GM23248 (cell line): Measurements from ENCODE around the gene NSA2. TPM values are rescaled to one million over a fixed set of nuclear protein-coding genes. Genes with fewer than 3 reads are reported as not detected.

ENCODE experiments used
- DNase-seq: peaks from one replicate; pipeline ENCODE4 v3.0.0-alpha.2; 2015
- H2AFZ ChIP-seq: fragments of 200-600 bp; sonication (generic); 2 replicates; pipeline ENCODE4 v1.6.1; 2016; ENCODE audit warnings: antibody characterized with exemption
- H3F3A ChIP-seq: fragments of 200-600 bp; sonication (generic); 2 replicates; pipeline ENCODE4 v1.6.1; 2016; ENCODE audit warnings: mild to moderate bottlenecking, antibody characterized with exemption, mixed run types; ENCODE audit not compliant: insufficient read depth
- H3K27ac ChIP-seq: fragments of 200-600 bp; sonication (generic); 2 replicates; pipeline ENCODE4 v1.5.1; 2016; ENCODE audit warnings: mild to moderate bottlenecking
- H3K27me3 ChIP-seq: fragments of 200-600 bp; sonication (generic); replicated peaks from 2 replicates; pipeline ENCODE4 v1.6.1; 2016; ENCODE audit warnings: mild to moderate bottlenecking; ENCODE audit not compliant: insufficient read depth
- H3K36me3 ChIP-seq: fragments of 200-600 bp; sonication (generic); 2 replicates; pipeline ENCODE4 v1.6.1; 2016; ENCODE audit warnings: low read depth, mild to moderate bottlenecking
- H3K4me1 ChIP-seq: fragments of 200-600 bp; sonication (generic); 2 replicates; pipeline ENCODE4 v1.6.1; 2016; ENCODE audit warnings: mild to moderate bottlenecking; ENCODE audit not compliant: insufficient read depth
- H3K4me2 ChIP-seq: fragments of 200-600 bp; sonication (generic); one replicate; pipeline ENCODE4 v1.6.1; 2016; ENCODE audit warnings: mild to moderate bottlenecking; ENCODE audit not compliant: unreplicated experiment
- H3K4me3 ChIP-seq: fragments of 200-600 bp; sonication (generic); 2 replicates; pipeline ENCODE4 v1.5.1; 2016; ENCODE audit warnings: mild to moderate bottlenecking
- H3K79me2 ChIP-seq: fragments of 200-600 bp; sonication (generic); 2 replicates; pipeline ENCODE4 v1.6.1; 2016; ENCODE audit warnings: mild to moderate bottlenecking; ENCODE audit not compliant: insufficient read depth
- H3K9ac ChIP-seq: fragments of 200-600 bp; sonication (generic); 2 replicates; pipeline ENCODE4 v1.6.1; 2016; ENCODE audit warnings: mild to moderate bottlenecking
- H3K9me2 ChIP-seq: fragments of 200-600 bp; sonication (generic); 2 replicates; pipeline ENCODE4 v1.6.1; 2016; ENCODE audit warnings: mixed run types, mild to moderate bottlenecking, moderate library complexity; ENCODE audit not compliant: insufficient read depth
- H3K9me3 ChIP-seq: fragments of 200-600 bp; sonication (generic); one replicate; pipeline ENCODE4 v1.6.1; 2017; ENCODE audit warnings: low read depth
- H4K20me1 ChIP-seq: fragments of 200-600 bp; sonication (generic); 2 replicates; pipeline ENCODE4 v1.6.0; 2016; ENCODE audit not compliant: insufficient read depth
- EZH2 ChIP-seq: fragments of 200-600 bp; sonication (generic); IDR thresholded peaks from 2 replicates; pipeline ENCODE4 v1.6.1; 2018; ENCODE audit warnings: antibody characterized with exemption, mild to moderate bottlenecking; ENCODE audit not compliant: insufficient read depth, poor library complexity, severe bottlenecking
- EZH2phosphoT487 ChIP-seq: fragments of 200-600 bp; sonication (generic); IDR thresholded peaks from 2 replicates; pipeline ENCODE4 v1.6.1; 2018; ENCODE audit warnings: antibody characterized with exemption, moderate library complexity, mild to moderate bottlenecking, low read depth; ENCODE audit not compliant: insufficient read depth
- WGBS, 2 experiments: methylation state at CpG; one replicate each; pipeline ENCODE4 v1.1.6; 2015 to 2017; ENCODE audit warnings: low lambda C conversion rate in 2 of 2, low coverage in 1 of 2; ENCODE audit errors: missing lambda C conversion rate in 2 of 2; 5-methylcytosine and 5-hydroxymethylcytosine counted together
- in situ Hi-C: fragments of 300-500 bp; cut with MboI; formaldehyde crosslinking; loops from 2 replicates; pipeline ENCODE4 v1.15.0; 2020
- polyA plus RNA-seq: library from polyadenylated mRNA; unstranded; fragments of >200 nt; fragmentation: Nextera tagmentation; extraction: Ambion mirVana; gene quantifications from 2 replicates; pipeline ENCODE4 v1.2.1, GENCODE V29; 2016
- total RNA-seq: library from RNA; depleted of rRNA; stranded (reverse); fragments of >200 nt; shearing (Covaris generic); gene quantifications from 2 replicates; pipeline ENCODE4 v1.2.3, GENCODE V29; 2014

The NSA2 gene
- total and polyA plus RNA-seq, 2 experiments from 2014 or later: 53.6 to 59.3 TPM

DNA sequence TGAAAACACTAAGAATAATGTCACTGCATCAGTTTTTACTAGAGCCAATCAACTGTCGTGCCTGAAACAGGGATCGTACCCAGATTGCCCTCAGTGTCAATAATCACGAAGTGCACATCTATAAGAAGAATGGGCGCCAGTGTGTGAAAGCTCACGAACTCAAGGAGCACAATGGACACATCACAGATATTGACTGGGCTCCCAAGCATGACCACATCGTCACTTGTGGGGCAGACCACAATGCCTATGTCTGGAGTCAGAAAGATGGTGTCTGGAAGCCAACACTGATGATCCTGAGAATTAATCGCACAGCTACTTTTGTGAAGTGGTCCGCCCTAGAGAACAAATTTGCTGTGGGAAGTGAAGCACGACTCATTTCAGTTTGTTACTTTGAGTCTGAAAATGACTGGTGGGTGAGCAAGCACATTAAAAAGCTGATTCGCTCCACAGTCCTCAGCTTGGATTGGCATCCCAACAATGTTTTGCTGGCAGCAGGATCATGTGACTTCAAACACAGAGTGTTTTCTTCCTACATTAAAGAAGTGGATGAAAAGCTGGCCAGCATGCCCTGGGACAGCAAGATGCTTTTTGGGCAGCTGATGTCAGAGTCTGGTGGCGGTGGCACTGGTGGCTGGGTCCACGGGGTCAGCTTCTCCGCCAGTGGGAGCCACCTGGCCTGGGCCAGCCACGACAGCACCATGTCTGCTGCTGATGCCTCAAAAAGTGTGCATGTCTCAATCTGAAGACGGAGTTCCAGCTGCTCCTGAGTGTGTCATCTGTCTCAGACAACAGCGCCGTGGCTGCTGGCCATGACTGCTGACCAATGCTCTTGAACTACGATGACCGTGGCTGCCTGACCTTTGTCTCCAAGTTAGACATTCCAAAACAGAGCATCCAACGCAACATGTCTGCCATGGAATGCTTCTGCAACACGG is 32.2 kb downstream of the NSA2 start:
- Histone ChIP-seq H3K79me2 (no peaks in the 10 kb centered on the region), H3K36me3 (no peaks in the 10 kb centered on the region), H3K9me2 (no peaks in the 10 kb centered on the region), H3K9ac (no peak overlapping the region), H3K27ac (no peak overlapping the region), H2AFZ (no peak overlapping the region), H3K27me3 (no peaks in the 10 kb centered on the region), H3K4me1 (no peaks in the 10 kb centered on the region), H4K20me1 (no peaks in the 10 kb centered on the region), H3F3A (no peaks in the 10 kb centered on the region), H3K4me3 (no peak overlapping the region), H3K4me2 (no peak overlapping the region), H3K9me3 (no peaks in the 10 kb centered on the region)
- WGBS, 2 experiments: 85 to 91% methylated on average over 20 to 21 of the region's 21 CpGs
- peak; percentile 28 for DNase-seq
- no peak for TF ChIP-seq EZH2phosphoT487
- no peak for TF ChIP-seq EZH2
- in situ Hi-C loops: no loop called here

DNA sequence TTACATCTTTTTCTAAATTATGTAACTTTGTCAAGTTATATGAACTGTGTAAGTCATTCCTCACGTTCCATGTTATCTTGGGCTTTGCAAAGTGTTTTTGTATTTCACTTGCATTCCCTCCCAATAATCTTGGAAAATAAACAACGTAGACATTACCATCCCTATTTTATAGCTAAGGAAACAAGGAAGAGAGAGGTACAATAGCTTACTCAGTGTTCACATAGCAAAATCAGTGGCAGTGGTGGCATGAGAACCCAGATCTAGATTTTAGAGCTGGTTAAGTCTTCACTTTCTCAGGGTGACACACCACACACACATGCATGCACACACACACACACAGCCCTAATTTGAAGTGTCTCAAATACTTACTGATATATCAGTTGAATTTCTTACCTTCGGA is 34.1 kb downstream of the NSA2 start:
- no peaks in the 10 kb centered on the region for H3K79me2 ChIP-seq
- no peak overlapping the region for H2AFZ ChIP-seq
- H3K27me3 ChIP-seq: no peaks in the 10 kb centered on the region
- TF ChIP-seq EZH2phosphoT487 (no peak), EZH2 (no peak)
- H3K9me3 ChIP-seq: no peaks in the 10 kb centered on the region
- H3K9ac ChIP-seq: no peak overlapping the region
- in situ Hi-C loops: no loop called here
- H3K4me2 ChIP-seq: no peak overlapping the region
- no peaks in the 10 kb centered on the region for H3F3A ChIP-seq
- H3K27ac ChIP-seq: no peak overlapping the region
- no peaks in the 10 kb centered on the region for H3K9me2 ChIP-seq
- WGBS, 2 experiments: 90% methylated on average over 3 of the region's 3 CpGs
- H4K20me1 ChIP-seq: no peaks in the 10 kb centered on the region
- DNase-seq: no peak
- H3K36me3 ChIP-seq: no peaks in the 10 kb centered on the region
- no peak overlapping the region for H3K4me3 ChIP-seq
- no peaks in the 10 kb centered on the region for H3K4me1 ChIP-seq

DNA sequence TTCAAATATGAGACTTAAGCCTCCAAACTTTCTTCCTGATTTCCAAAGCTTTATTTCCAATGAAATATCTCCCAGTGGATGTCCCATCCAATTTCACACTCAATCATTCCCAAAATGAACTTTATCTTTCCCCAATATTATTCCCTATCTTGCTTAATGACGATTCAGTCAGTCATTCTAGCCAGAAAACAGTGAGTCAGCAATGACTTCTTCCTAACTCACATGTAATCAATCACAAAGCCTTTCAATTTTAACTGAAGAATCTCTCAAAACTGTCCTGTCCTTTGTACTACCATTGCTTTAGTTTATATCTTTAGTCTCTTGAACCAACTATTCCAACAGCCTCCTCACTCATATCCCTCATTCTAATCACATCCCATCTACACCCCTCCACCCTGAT is 34.9 kb downstream of the NSA2 start:
- in situ Hi-C loops: no loop called here
- no peaks in the 10 kb centered on the region for H3K9me2 ChIP-seq
- DNase-seq: peak; percentile 24
- H3K4me2 ChIP-seq: no peak overlapping the region
- H4K20me1 ChIP-seq: no peaks in the 10 kb centered on the region
- H3K27me3 ChIP-seq: no peaks in the 10 kb centered on the region
- no peaks in the 10 kb centered on the region for H3K9me3 ChIP-seq
- no peak overlapping the region for H3K27ac ChIP-seq
- no peaks in the 10 kb centered on the region for H3K79me2 ChIP-seq
- no peaks in the 10 kb centered on the region for H3F3A ChIP-seq
- TF ChIP-seq EZH2phosphoT487: no peak
- TF ChIP-seq EZH2: no peak
- no peaks in the 10 kb centered on the region for H3K36me3 ChIP-seq
- 0% methylated on average over 1 of the region's 1 CpG for WGBS, 2 experiments
- H2AFZ ChIP-seq: no peak overlapping the region
- no peak overlapping the region for H3K9ac ChIP-seq
- no peaks in the 10 kb centered on the region for H3K4me1 ChIP-seq
- no peak overlapping the region for H3K4me3 ChIP-seq

DNA sequence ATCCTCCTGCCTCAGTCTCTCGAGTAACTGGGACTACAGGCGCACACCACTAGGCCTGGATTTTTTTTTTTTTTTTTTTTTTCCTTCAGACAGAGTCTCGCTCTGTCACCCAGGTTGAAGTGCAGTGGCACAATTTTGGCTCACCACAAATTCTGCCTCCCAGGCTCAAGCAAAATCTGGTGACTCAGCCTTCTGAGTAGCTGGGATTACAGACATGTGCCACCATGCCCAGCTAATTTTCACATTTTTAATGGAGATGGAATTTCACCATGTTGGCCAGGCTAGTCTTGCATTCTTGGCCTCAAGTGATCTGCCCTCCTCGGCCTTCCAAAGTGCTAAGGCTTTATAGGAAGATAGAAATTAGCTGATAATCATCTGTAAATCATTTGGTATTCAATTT is 43.9 kb downstream of the NSA2 start:
- no peaks in the 10 kb centered on the region for H3K9me2 ChIP-seq
- H3K4me3 ChIP-seq: no peak overlapping the region
- H3K36me3 ChIP-seq: no peaks in the 10 kb centered on the region
- no peak overlapping the region for H3K9ac ChIP-seq
- H3K27me3 ChIP-seq: no peaks in the 10 kb centered on the region
- DNase-seq: peak; percentile 5
- H3K79me2 ChIP-seq: no peaks in the 10 kb centered on the region
- no peaks in the 10 kb centered on the region for H3K4me1 ChIP-seq
- 67% methylated on average over 4 of the region's 4 CpGs for WGBS, 2 experiments
- no peak overlapping the region for H3K4me2 ChIP-seq
- no peaks in the 10 kb centered on the region for H4K20me1 ChIP-seq
- no peaks in the 10 kb centered on the region for H3F3A ChIP-seq
- no peak overlapping the region for H3K27ac ChIP-seq
- no peaks in the 10 kb centered on the region for H3K9me3 ChIP-seq
- in situ Hi-C loops: no loop called here
- H2AFZ ChIP-seq: no peak overlapping the region
- TF ChIP-seq EZH2phosphoT487 (no peak), EZH2 (no peak)
